ENCODE data around the gene CRHR2. TPM values are rescaled to one million over a fixed set of nuclear protein-coding genes. Genes with fewer than 3 reads are reported as not detected.

CRHR2 gene
- total RNA-seq, 2 donors from 2014 or later: 0.16 TPM; not detected in 1

GRCh38 chr7:30604901-30605300 is 77.4 kb downstream of the CRHR2 start:
- no peaks in the 10 kb centered on the region for H3K9me3 ChIP-seq
- no peaks in the 10 kb centered on the region for H3K4me1 ChIP-seq
- TF ChIP-seq, protein P1, sequence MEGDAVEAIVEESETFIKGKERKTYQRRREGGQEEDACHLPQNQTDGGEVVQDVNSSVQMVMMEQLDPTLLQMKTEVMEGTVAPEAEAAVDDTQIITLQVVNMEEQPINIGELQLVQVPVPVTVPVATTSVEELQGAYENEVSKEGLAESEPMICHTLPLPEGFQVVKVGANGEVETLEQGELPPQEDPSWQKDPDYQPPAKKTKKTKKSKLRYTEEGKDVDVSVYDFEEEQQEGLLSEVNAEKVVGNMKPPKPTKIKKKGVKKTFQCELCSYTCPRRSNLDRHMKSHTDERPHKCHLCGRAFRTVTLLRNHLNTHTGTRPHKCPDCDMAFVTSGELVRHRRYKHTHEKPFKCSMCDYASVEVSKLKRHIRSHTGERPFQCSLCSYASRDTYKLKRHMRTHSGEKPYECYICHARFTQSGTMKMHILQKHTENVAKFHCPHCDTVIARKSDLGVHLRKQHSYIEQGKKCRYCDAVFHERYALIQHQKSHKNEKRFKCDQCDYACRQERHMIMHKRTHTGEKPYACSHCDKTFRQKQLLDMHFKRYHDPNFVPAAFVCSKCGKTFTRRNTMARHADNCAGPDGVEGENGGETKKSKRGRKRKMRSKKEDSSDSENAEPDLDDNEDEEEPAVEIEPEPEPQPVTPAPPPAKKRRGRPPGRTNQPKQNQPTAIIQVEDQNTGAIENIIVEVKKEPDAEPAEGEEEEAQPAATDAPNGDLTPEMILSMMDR (IDR thresholded peaks at IDR 0.05): no peak
- DNase-seq: no peak
- no peaks in the 10 kb centered on the region for H3K36me3 ChIP-seq
- no peak overlapping the region for H3K4me3 ChIP-seq
- no peaks in the 10 kb centered on the region for H3K27me3 ChIP-seq
- H3K9ac ChIP-seq (ENCODE audit: low read depth in 2 of 2, low read length in 2 of 2): no peak overlapping the region
- no peak overlapping the region for H3K27ac ChIP-seq
- intact Hi-C loops (cut with DNase I): no loop called here

Other genes starting within 250 kb of the CRHR2 start
- gene NOD1, start 203.7 kb downstream of the CRHR2 start, total RNA-seq: 10 to 100 TPM in 1 of 2 donors, 1 to 10 TPM in 1; 9.5 to 14.0 TPM
- 100 to 1,000 TPM in 1 of 2 donors, 10 to 100 TPM in 1; 42.5 to 103 TPM for gene GGCT, start 177.6 kb downstream of the CRHR2 start, total RNA-seq
- gene GARS1, start 87.6 kb downstream of the CRHR2 start, total RNA-seq: 100 to 1,000 TPM in 1 of 2 donors, 10 to 100 TPM in 1; 90.9 to 144 TPM
- gene INMT, start 69.7 kb upstream of the CRHR2 start, total RNA-seq: 1 to 10 TPM; 2.3 to 6.0 TPM
- 1 to 10 TPM; 2.2 to 4.2 TPM for gene MINDY4, start 89.0 kb upstream of the CRHR2 start, total RNA-seq
- gene AQP1, start 229.4 kb upstream of the CRHR2 start, total RNA-seq: 10 to 100 TPM; 33.9 to 47.4 TPM

Data from colonic mucosa (tissue), 4 donors.